HCT116 (cell line): ENCODE data around the gene PPDPF.

Experiments used
- ELF1 ChIP-seq: IDR thresholded peaks from 2 replicates; pipeline ENCODE4 v1.6.1; 2012; ENCODE audit warnings: low read depth, borderline replicate concordance
- EZH2 ChIP-seq: fragments of 200-600 bp; sonication (generic); IDR thresholded peaks from 2 replicates; pipeline ENCODE4 v1.6.1; 2017; ENCODE audit warnings: antibody characterized with exemption, mixed run types
- EZH2phosphoT487 ChIP-seq: fragments of 200-600 bp; IDR thresholded peaks from 2 replicates; pipeline ENCODE4 v1.6.1; 2018; ENCODE audit warnings: antibody characterized with exemption, borderline replicate concordance
- JUND ChIP-seq: IDR thresholded peaks from 2 replicates; pipeline ENCODE4 v1.6.1; 2012
- POLR2A ChIP-seq: IDR thresholded peaks from 2 replicates; pipeline ENCODE4 v1.7.0; 2011; ENCODE audit warnings: borderline replicate concordance; ENCODE audit not compliant: insufficient read depth, insufficient read length; ENCODE audit errors: extremely low read depth
- SIN3A ChIP-seq: IDR thresholded peaks from 2 replicates; pipeline ENCODE4 v1.6.1; 2012; ENCODE audit warnings: low read depth
- ZNF274 ChIP-seq: fragments of 200-500 bp; sonication (Bioruptor generic); IDR thresholded peaks from 2 replicates; pipeline ENCODE4 v1.6.1; 2014; ENCODE audit warnings: mild to moderate bottlenecking, low read depth, low read length, inconsistent platforms
- TF ChIP-seq, protein P1 (sequence below), 3 experiments: fragments of 200-600 bp in 1 of 3; sonication (generic) in 1 of 3; IDR thresholded peaks in 2 of 3; conservative IDR thresholded peaks in 1 of 3; 2 replicates each; pipeline ENCODE4 v1.5.1; 2012 to 2017; ENCODE audit warnings: low read depth in 2 of 3, low read length in 2 of 3, antibody characterized with exemption in 1 of 3, borderline replicate concordance in 1 of 3, control low read depth in 1 of 3, mild to moderate bottlenecking in 1 of 3, mixed read lengths in 1 of 3, mixed run types in 1 of 3, moderate library complexity in 1 of 3; ENCODE audit not compliant: insufficient read depth in 1 of 3
- TF ChIP-seq, protein P2 (sequence below): IDR thresholded peaks from 2 replicates; pipeline ENCODE4 v1.6.1; 2012; ENCODE audit warnings: low read depth

DNA sequence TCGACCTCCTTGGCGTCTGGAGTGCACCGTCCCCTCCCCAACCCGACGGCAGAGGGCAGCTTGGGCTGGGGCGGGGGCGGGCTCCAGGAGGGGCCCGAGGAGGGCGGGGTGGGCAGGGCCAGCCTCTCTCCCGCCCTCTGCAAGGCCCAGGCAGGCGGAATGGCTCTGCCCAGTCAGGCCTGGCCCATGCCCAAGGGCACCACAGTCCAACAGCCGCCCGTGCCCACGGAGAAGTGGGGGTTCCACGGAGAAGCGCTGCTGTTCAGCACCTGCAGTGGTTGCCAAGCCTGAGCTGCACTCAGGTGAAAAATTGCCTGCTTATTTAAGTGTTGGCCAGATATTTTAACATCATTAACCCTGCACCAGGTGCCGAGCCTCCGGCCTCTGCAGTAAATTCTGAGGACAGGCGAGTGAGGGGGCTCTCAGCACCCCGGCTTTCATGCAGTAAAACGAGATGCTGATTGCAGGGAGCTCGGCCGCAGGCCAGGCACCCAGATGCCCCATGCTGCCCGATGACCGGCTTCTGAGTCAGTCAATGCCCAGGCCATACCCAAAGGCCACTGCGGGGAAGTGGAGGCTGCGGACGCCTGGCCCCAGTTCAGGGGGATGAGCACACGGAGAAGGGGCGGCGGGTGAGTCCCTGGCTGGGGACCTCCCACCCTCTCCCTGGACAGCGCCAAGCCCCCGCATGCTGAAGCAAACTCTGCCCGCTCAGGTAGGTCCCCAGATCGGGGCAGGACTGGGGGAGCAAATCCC is 27.3 kb downstream of the PPDPF start, which contains the start of gene SRMS:
- TF ChIP-seq, protein P1, sequence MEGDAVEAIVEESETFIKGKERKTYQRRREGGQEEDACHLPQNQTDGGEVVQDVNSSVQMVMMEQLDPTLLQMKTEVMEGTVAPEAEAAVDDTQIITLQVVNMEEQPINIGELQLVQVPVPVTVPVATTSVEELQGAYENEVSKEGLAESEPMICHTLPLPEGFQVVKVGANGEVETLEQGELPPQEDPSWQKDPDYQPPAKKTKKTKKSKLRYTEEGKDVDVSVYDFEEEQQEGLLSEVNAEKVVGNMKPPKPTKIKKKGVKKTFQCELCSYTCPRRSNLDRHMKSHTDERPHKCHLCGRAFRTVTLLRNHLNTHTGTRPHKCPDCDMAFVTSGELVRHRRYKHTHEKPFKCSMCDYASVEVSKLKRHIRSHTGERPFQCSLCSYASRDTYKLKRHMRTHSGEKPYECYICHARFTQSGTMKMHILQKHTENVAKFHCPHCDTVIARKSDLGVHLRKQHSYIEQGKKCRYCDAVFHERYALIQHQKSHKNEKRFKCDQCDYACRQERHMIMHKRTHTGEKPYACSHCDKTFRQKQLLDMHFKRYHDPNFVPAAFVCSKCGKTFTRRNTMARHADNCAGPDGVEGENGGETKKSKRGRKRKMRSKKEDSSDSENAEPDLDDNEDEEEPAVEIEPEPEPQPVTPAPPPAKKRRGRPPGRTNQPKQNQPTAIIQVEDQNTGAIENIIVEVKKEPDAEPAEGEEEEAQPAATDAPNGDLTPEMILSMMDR (IDR thresholded peaks at IDR 0.05 in 2 of 3, conservative IDR thresholded peaks at IDR 0.05 in 1 of 3; ENCODE audit: borderline replicate concordance in 1 of 3, insufficient read depth in 1 of 3, low read depth in 2 of 3, low read length in 2 of 3), result no peak
- no peak for TF ChIP-seq EZH2
- no peak for TF ChIP-seq POLR2A
- no peak for TF ChIP-seq ELF1
- TF ChIP-seq SIN3A, result no peak
- TF ChIP-seq, protein P2, sequence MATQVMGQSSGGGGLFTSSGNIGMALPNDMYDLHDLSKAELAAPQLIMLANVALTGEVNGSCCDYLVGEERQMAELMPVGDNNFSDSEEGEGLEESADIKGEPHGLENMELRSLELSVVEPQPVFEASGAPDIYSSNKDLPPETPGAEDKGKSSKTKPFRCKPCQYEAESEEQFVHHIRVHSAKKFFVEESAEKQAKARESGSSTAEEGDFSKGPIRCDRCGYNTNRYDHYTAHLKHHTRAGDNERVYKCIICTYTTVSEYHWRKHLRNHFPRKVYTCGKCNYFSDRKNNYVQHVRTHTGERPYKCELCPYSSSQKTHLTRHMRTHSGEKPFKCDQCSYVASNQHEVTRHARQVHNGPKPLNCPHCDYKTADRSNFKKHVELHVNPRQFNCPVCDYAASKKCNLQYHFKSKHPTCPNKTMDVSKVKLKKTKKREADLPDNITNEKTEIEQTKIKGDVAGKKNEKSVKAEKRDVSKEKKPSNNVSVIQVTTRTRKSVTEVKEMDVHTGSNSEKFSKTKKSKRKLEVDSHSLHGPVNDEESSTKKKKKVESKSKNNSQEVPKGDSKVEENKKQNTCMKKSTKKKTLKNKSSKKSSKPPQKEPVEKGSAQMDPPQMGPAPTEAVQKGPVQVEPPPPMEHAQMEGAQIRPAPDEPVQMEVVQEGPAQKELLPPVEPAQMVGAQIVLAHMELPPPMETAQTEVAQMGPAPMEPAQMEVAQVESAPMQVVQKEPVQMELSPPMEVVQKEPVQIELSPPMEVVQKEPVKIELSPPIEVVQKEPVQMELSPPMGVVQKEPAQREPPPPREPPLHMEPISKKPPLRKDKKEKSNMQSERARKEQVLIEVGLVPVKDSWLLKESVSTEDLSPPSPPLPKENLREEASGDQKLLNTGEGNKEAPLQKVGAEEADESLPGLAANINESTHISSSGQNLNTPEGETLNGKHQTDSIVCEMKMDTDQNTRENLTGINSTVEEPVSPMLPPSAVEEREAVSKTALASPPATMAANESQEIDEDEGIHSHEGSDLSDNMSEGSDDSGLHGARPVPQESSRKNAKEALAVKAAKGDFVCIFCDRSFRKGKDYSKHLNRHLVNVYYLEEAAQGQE, result no peak
- TF ChIP-seq ZNF274, result no peak
- TF ChIP-seq EZH2phosphoT487, result no peak
- TF ChIP-seq JUND, result no peak
